Neural cell (in vitro differentiated cells): Measurements from ENCODE around the gene ENTPD8. TPM values are rescaled to one million over a fixed set of nuclear protein-coding genes. Genes with fewer than 3 reads are reported as not detected.
"Not testable (repeated sequence)": the region's sequence is repeated elsewhere in the genome, so short reads cannot be mapped to it uniquely, and the experiment has no call there.

Source experiments
- H2AFZ ChIP-seq: fragments of 200-600, 300-800 bp; sonication (generic), shearing (Covaris generic); 2 replicates; pipeline ENCODE4 v1.6.0; 2014; ENCODE audit warnings: low read depth, mild to moderate bottlenecking, antibody characterized with exemption, low read length, moderate library complexity
- H3F3A ChIP-seq: fragments of 200-600 bp; shearing (Covaris generic); 2 replicates; pipeline ENCODE4 v1.6.1; 2016; ENCODE audit warnings: mild to moderate bottlenecking, moderate library complexity, mixed read lengths, antibody characterized with exemption, low read length; ENCODE audit not compliant: insufficient read depth, poor library complexity, severe bottlenecking
- H3K27ac ChIP-seq: fragments of 200-600, 300-800 bp; sonication (generic), shearing (Covaris generic); 2 replicates; pipeline ENCODE4 v1.5.1; 2014; ENCODE audit warnings: mild to moderate bottlenecking, low read length, moderate library complexity
- H3K27me3 ChIP-seq: fragments of 300-800, 200-600 bp; sonication (generic), shearing (Covaris generic); 2 replicates; pipeline ENCODE4 v1.6.0; 2014; ENCODE audit warnings: mild to moderate bottlenecking, low read depth, low read length, moderate library complexity; ENCODE audit not compliant: insufficient read depth
- H3K36me3 ChIP-seq: fragments of 300-800, 200-600 bp; sonication (generic), shearing (Covaris generic); 2 replicates; pipeline ENCODE4 v1.5.1; 2014; ENCODE audit warnings: mild to moderate bottlenecking, antibody characterized with exemption, low read length, moderate library complexity; ENCODE audit not compliant: insufficient read depth
- H3K4me2 ChIP-seq: fragments of 300-800, 200-600 bp; sonication (generic), shearing (Covaris generic); 2 replicates; pipeline ENCODE4 v1.6.0; 2014; ENCODE audit warnings: mild to moderate bottlenecking, low read length
- H3K4me3 ChIP-seq: fragments of 300-800, 200-600 bp; sonication (generic), shearing (Covaris generic); 2 replicates; pipeline ENCODE4 v1.5.1; 2014; ENCODE audit warnings: mild to moderate bottlenecking, low read length, moderate library complexity
- H3K79me2 ChIP-seq: fragments of 200-600 bp; shearing (Covaris generic); replicated peaks from 2 replicates; pipeline ENCODE4 v1.6.0; 2014; ENCODE audit warnings: mild to moderate bottlenecking, low read length, moderate library complexity; ENCODE audit not compliant: insufficient read depth
- H3K9ac ChIP-seq: fragments of 300-800, 200-600 bp; sonication (generic), shearing (Covaris generic); 2 replicates; pipeline ENCODE4 v1.6.1; 2016; ENCODE audit warnings: mild to moderate bottlenecking, low read length, mixed read lengths
- H3K9me2 ChIP-seq: fragments of 200-600 bp; shearing (Covaris generic); 2 replicates; pipeline ENCODE4 v1.6.1; 2016; ENCODE audit warnings: mild to moderate bottlenecking, low read length, mixed read lengths; ENCODE audit not compliant: insufficient read depth
- H3K9me3 ChIP-seq: fragments of 200-600, 300-800 bp; sonication (generic), shearing (Covaris generic); 2 replicates; pipeline ENCODE4 v1.6.1; 2016; ENCODE audit warnings: mild to moderate bottlenecking, mixed run types, low read length, moderate library complexity, mixed read lengths
- H4K20me1 ChIP-seq: fragments of 200-600 bp; shearing (Covaris generic); 2 replicates; pipeline ENCODE4 v1.6.1; 2016; ENCODE audit warnings: mild to moderate bottlenecking, mixed run types; ENCODE audit not compliant: insufficient read depth
- CTCF ChIP-seq: fragments of 450-650 bp; IDR thresholded peaks from 2 replicates; pipeline ENCODE4 v1.5.1; 2014; ENCODE audit warnings: antibody characterized with exemption, mild to moderate bottlenecking, moderate library complexity; ENCODE audit not compliant: poor library complexity, severe bottlenecking
- EP300 ChIP-seq: fragments of 450-650 bp; conservative IDR thresholded peaks from 2 replicates; pipeline ENCODE4 v1.6.1; 2014; ENCODE audit warnings: antibody characterized with exemption, mild to moderate bottlenecking, moderate library complexity; ENCODE audit not compliant: poor library complexity, severe bottlenecking
- EZH2 ChIP-seq: fragments of 200-600, 300-800 bp; shearing (Covaris generic), sonication (generic); IDR thresholded peaks from 2 replicates; pipeline ENCODE4 v1.6.1; 2014; ENCODE audit warnings: antibody characterized with exemption, low read length, borderline replicate concordance, mild to moderate bottlenecking; ENCODE audit not compliant: insufficient read depth, poor library complexity, severe bottlenecking
- MXI1 ChIP-seq: fragments of 450-650 bp; conservative IDR thresholded peaks from 2 replicates; pipeline ENCODE4 v1.6.1; 2014; ENCODE audit warnings: antibody characterized with exemption, mild to moderate bottlenecking; ENCODE audit not compliant: poor library complexity, severe bottlenecking
- POLR2AphosphoS5 ChIP-seq: IDR thresholded peaks from 2 replicates; pipeline ENCODE4 v1.6.1; 2012
- RAD21 ChIP-seq: fragments of 450-650 bp; conservative IDR thresholded peaks from 2 replicates; pipeline ENCODE4 v1.6.1; 2014; ENCODE audit warnings: antibody characterized with exemption, mild to moderate bottlenecking, moderate library complexity
- SMC3 ChIP-seq: fragments of 450-650 bp; conservative IDR thresholded peaks from 2 replicates; pipeline ENCODE4 v1.6.1; 2014; ENCODE audit warnings: antibody characterized with exemption, mild to moderate bottlenecking, moderate library complexity; ENCODE audit not compliant: poor library complexity
- TAF1 ChIP-seq: IDR thresholded peaks from 2 replicates; pipeline ENCODE4 v1.6.1; 2012; ENCODE audit warnings: low read depth
- polyA plus RNA-seq: library from polyadenylated mRNA; depleted of rRNA; stranded (reverse); fragments of >200 nt; gene quantifications from 2 replicates; pipeline ENCODE4 v1.2.3, GENCODE V29; 2014
- TF ChIP-seq, protein P1 (sequence below): IDR thresholded peaks from 2 replicates; pipeline ENCODE4 v1.6.1; 2012; ENCODE audit warnings: borderline replicate concordance

ENTPD8 gene
- polyA plus RNA-seq, 1 donor from 2014 or later: not detected

DNA sequence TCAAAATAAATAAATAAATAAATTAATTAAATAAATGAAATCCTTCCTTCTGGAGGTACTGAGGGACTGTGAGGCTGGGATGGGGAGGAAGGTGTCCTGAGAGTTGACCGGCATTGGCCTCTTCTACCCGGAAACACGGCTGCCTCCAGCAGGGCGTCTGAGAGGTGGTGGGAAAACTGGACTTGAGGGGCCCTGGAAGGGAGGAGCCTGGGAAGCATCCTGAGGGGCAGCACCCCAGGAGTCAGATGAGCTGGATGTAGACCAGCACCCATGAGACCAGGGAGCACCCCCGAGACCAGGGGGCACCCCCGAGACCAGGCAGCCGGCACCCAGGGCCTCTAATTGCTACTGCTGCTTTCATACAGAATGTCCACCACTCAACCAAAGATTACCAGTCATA is 26.7 kb upstream of the ENTPD8 start:
- Histone ChIP-seq H2AFZ (no peak overlapping the region), H3K79me2 (no peaks in the 10 kb centered on the region), H3F3A (no peaks in the 10 kb centered on the region), H3K27me3 (no peaks in the 10 kb centered on the region), H3K4me2 (no peak overlapping the region), H3K4me3 (no peak overlapping the region), H3K27ac (no peak overlapping the region), H3K9ac (no peak overlapping the region), H3K9me2 (no peaks in the 10 kb centered on the region), H4K20me1 (no peaks in the 10 kb centered on the region), H3K36me3 (no peaks in the 10 kb centered on the region), H3K9me3 (no peaks in the 10 kb centered on the region)
- TF ChIP-seq EZH2 (no peak), POLR2AphosphoS5 (no peak), TAF1 (no peak), CTCF (no peak), RAD21 (no peak), EP300 (no peak), SMC3 (no peak), MXI1 (no peak)
- TF ChIP-seq, protein P1, sequence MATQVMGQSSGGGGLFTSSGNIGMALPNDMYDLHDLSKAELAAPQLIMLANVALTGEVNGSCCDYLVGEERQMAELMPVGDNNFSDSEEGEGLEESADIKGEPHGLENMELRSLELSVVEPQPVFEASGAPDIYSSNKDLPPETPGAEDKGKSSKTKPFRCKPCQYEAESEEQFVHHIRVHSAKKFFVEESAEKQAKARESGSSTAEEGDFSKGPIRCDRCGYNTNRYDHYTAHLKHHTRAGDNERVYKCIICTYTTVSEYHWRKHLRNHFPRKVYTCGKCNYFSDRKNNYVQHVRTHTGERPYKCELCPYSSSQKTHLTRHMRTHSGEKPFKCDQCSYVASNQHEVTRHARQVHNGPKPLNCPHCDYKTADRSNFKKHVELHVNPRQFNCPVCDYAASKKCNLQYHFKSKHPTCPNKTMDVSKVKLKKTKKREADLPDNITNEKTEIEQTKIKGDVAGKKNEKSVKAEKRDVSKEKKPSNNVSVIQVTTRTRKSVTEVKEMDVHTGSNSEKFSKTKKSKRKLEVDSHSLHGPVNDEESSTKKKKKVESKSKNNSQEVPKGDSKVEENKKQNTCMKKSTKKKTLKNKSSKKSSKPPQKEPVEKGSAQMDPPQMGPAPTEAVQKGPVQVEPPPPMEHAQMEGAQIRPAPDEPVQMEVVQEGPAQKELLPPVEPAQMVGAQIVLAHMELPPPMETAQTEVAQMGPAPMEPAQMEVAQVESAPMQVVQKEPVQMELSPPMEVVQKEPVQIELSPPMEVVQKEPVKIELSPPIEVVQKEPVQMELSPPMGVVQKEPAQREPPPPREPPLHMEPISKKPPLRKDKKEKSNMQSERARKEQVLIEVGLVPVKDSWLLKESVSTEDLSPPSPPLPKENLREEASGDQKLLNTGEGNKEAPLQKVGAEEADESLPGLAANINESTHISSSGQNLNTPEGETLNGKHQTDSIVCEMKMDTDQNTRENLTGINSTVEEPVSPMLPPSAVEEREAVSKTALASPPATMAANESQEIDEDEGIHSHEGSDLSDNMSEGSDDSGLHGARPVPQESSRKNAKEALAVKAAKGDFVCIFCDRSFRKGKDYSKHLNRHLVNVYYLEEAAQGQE: no peak

DNA sequence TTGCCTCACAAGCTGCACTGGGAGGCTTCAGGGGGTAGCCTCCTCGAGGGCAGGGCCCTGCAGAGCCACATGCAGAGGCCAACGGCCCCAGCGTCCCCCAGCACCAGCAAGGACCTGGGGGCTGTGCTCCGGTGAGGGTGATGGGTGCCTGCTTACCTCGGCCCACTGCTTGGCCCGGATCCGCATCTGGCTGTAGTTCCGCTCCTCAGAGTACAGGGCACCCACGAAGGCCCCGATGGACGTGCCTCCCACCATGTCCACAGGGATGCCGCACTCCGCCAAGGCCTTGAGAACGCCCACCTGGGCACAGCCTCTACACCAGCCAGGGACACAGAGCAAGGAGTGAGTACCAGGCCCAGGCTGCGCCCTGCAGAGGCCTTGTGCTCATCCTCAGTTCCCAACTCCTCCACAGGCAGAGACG is 26.0 kb upstream of the ENTPD8 start:
- Histone ChIP-seq H3F3A (no peaks in the 10 kb centered on the region), H4K20me1 (no peaks in the 10 kb centered on the region), H3K9me3 (no peaks in the 10 kb centered on the region), H3K4me2 (no peak overlapping the region), H3K36me3 (no peaks in the 10 kb centered on the region), H3K27ac (no peak overlapping the region), H3K4me3 (no peak overlapping the region), H3K27me3 (no peaks in the 10 kb centered on the region), H3K79me2 (no peaks in the 10 kb centered on the region), H3K9ac (no peak overlapping the region), H2AFZ (no peak overlapping the region), H3K9me2 (no peaks in the 10 kb centered on the region)
- TF ChIP-seq CTCF: no peak
- no peak for TF ChIP-seq EP300
- TF ChIP-seq SMC3: no peak
- TF ChIP-seq RAD21: no peak
- no peak for TF ChIP-seq EZH2
- no peak for TF ChIP-seq POLR2AphosphoS5
- TF ChIP-seq MXI1: no peak
- TF ChIP-seq TAF1: no peak
- TF ChIP-seq, protein P1: no peak

DNA sequence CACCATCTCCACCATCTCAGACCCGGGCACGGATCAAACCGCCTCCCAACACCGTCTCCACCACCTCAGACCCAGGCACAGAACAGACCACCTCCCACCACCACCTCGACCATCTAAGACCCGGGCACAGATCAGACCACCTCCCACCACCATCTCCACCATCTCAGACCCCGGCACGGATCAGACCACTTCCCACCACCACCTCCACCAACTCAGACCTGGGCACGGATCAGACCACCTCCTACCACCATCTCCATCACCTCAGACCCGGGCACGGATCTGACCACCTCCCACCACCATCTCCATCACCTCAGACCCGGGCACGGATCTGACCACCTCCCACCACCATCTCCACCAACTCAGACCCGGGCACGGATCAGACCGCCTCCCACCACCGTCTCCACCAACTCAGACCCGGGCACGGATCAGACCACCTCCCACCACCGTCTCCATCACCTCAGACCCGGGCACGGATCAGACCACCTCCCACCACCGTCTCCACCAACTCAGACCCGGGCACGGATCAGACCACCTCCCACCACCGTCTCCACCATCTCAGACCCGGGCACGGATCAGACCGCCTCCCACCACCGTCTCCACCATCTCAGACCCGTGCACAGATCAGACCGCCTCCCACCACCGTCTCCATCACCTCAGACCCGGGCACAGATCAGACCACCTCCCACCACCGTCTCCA is 25.4 kb upstream of the ENTPD8 start:
- not testable (repeated sequence) for H3K27me3 ChIP-seq, H3K4me3 ChIP-seq, H3K9me3 ChIP-seq, H3K27ac ChIP-seq, H3F3A ChIP-seq, H2AFZ ChIP-seq, H3K4me2 ChIP-seq, H3K36me3 ChIP-seq, H4K20me1 ChIP-seq, H3K9me2 ChIP-seq, H3K9ac ChIP-seq, H3K79me2 ChIP-seq
